HepG2 (cell line): ENCODE results near the gene RAD54L2. TPM values are rescaled to one million over a fixed set of nuclear protein-coding genes. Genes with fewer than 3 reads are reported as not detected.

Experiments used
- CTCF ChIP-seq: sonication (generic); formaldehyde crosslinking; IDR thresholded peaks from 2 replicates; pipeline ENCODE4 v1.5.0; 2020; ENCODE audit warnings: mild to moderate bottlenecking, missing genetic modification reagents, moderate library complexity
- FOSL2 ChIP-seq: sonication (generic); formaldehyde crosslinking; IDR thresholded peaks from 2 replicates; pipeline ENCODE4 v1.4.0; 2020; ENCODE audit warnings: missing genetic modification reagents
- FOXO4 ChIP-seq: sonication (generic); formaldehyde crosslinking; conservative IDR thresholded peaks from 2 replicates; pipeline ENCODE4 v1.8.1; 2023; ENCODE audit warnings: missing genetic modification reagents
- HOXA5 ChIP-seq: sonication (generic); formaldehyde crosslinking; IDR thresholded peaks from 2 replicates; pipeline ENCODE4 v1.4.0; 2020; ENCODE audit warnings: missing genetic modification reagents
- KLF6 ChIP-seq: IDR thresholded peaks from 2 replicates; pipeline ENCODE4 v1.8.0; 2016; ENCODE audit warnings: missing biosample characterization, missing genetic modification reagents
- LCORL ChIP-seq, 2 experiments: fragments of 450-650 bp in 1 of 2; sonication (generic) in 1 of 2; formaldehyde crosslinking in 1 of 2; IDR thresholded peaks; 2 replicates each; pipeline versions ENCODE4 v1.5.0 to v1.6.1; 2017 to 2020; ENCODE audit warnings: antibody characterized with exemption in 1 of 2, missing genetic modification reagents in 1 of 2
- RARG ChIP-seq: sonication (generic); formaldehyde crosslinking; IDR thresholded peaks from 2 replicates; pipeline ENCODE4 v1.4.0; 2020; ENCODE audit warnings: low read depth, mild to moderate bottlenecking, missing genetic modification reagents
- RFX1 ChIP-seq: fragments of 450-650 bp; IDR thresholded peaks from 2 replicates; pipeline ENCODE4 v1.6.1; 2017
- SAP130 ChIP-seq: IDR thresholded peaks from 2 replicates; pipeline ENCODE4 v1.6.1; 2016; ENCODE audit warnings: low read depth
- SOX6 ChIP-seq, 2 experiments: fragments of 450-650 bp in 1 of 2; sonication (generic) in 1 of 2; formaldehyde crosslinking in 1 of 2; IDR thresholded peaks; 2 replicates each; pipeline versions ENCODE4 v1.4.0 to v1.6.1; 2017 to 2020; ENCODE audit warnings: antibody characterized with exemption in 1 of 2, mild to moderate bottlenecking in 1 of 2, missing genetic modification reagents in 1 of 2
- ZNF605 ChIP-seq: sonication (generic); formaldehyde crosslinking; IDR thresholded peaks from 2 replicates; pipeline ENCODE4 v1.8.0; 2022; ENCODE audit warnings: mild to moderate bottlenecking, missing genetic modification reagents
- ZNF652 ChIP-seq: IDR thresholded peaks from 2 replicates; pipeline ENCODE4 v1.6.1; 2016; ENCODE audit warnings: low read depth, borderline replicate concordance
- polyA plus RNA-seq, 8 experiments: library from polyadenylated mRNA; depleted of rRNA in 3 of 8; stranded (reverse) in 7 of 8; unstranded in 1 of 8; fragments of >200 nt; fragmentation: Illumina TruSeq in 4 of 8; extraction: Trizol in 4 of 8; gene quantifications; 2 replicates each; pipeline versions ENCODE4 v1.2.1 to v1.2.3, GENCODE V29; 2011 to 2016; ENCODE audit warnings: low read depth in 4 of 8, missing spikeins in 1 of 8, mixed read lengths in 1 of 8; ENCODE audit not compliant: insufficient read depth in 1 of 8
- total RNA-seq, 5 experiments: library from RNA; depleted of rRNA; stranded (reverse); fragments of >200 nt; fragmentation: Illumina TruSeq; extraction: Trizol; gene quantifications; 2 replicates each; pipeline ENCODE4 v1.2.3, GENCODE V29; 2016; ENCODE audit warnings: low read depth in 1 of 5

Gene RAD54L2
- total and polyA plus RNA-seq, 2 of the 13 experiments (the other 11 are each of a cell fraction or from before 2014, with no cell fraction given): 5.5 to 14.8 TPM

GRCh38 chr3:51539291-51539941 lies 897 bp downstream of the RAD54L2 start (continued):
- TF ChIP-seq CTCF (CRISPR knock-in tag) (peak; percentile 3; the same call in 1 of the 2 replicates), FOXO4 (0 out of 2 replicates have a peak, but pooled peaks have one; percentile 9), ZNF605 (CRISPR knock-in tag) (0 out of 2 replicates have a peak, but pooled peaks have one; percentile 60), KLF6 (CRISPR knock-in tag) (no peak), RFX1 (no peak), LCORL (IDR thresholded peaks at IDR 0.05) (no peak), LCORL (CRISPR knock-in tag; IDR thresholded peaks at IDR 0.05) (0 out of 2 replicates have a peak, but pooled peaks have one; percentile 30), FOSL2 (peak; percentile 33; the same call in 1 of the 2 replicates), HOXA5 (CRISPR knock-in tag) (0 out of 2 replicates have a peak, but pooled peaks have one; percentile 0), SOX6 (IDR thresholded peaks at IDR 0.05) (no peak), SOX6 (CRISPR knock-in tag; IDR thresholded peaks at IDR 0.05) (0 out of 2 replicates have a peak, but pooled peaks have one; percentile 24), ZNF652 (CRISPR knock-in tag) (peak; percentile 28; the same call in 1 of the 2 replicates), SAP130 (CRISPR knock-in tag) (peak; percentile 13; the same call in 1 of the 2 replicates), RARG (no peak)
- TF ChIP-seq, all 625 proteins: peak for 11
